ENCODE data around the gene ARHGAP32. TPM values are rescaled to one million over a fixed set of nuclear protein-coding genes. Genes with fewer than 3 reads are reported as not detected.
A peak's percentile ranks its signal among the peaks of the same experiment; 100 is the strongest.
"Not testable (repeated sequence)": the region's sequence is repeated elsewhere in the genome, so short reads cannot be mapped to it uniquely, and the experiment has no call there.

The ARHGAP32 gene
- polyA plus RNA-seq, 12 donors = 10.5 to 26.3 (median 13.5) TPM; not detected in 1

DNA sequence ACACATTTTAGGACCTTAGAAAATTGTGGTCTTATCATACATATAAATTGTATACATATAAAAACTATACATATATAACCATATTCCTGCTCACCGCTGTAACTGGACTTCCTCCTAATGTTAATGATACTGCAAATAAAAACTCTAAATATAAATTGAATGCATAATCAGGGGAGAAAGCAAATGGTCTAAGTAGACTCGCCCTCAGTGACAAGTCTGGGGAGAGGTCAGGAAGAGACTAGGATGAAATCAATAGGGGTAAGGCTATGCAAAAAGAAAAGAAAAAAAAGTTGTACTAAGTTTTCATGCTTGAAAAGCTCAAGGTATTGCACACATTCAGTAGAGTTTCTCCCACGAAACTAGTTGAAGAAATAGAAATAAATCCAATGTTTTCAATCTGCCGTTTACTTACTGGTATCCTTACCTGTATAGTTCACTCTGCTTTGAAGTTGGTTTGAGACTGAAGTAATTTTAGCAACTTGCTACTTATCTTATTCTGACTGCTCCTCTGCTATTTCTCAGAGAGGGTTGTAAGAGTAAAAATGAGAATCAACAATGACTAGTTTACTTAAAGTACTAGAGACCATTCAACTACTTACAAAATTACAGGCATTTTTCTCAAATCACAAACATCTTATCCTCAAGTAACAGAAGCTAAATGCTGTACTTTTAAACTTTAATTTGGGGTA lies 12.2 kb upstream of the ARHGAP32 start:
- no peak for DNase-seq

DNA sequence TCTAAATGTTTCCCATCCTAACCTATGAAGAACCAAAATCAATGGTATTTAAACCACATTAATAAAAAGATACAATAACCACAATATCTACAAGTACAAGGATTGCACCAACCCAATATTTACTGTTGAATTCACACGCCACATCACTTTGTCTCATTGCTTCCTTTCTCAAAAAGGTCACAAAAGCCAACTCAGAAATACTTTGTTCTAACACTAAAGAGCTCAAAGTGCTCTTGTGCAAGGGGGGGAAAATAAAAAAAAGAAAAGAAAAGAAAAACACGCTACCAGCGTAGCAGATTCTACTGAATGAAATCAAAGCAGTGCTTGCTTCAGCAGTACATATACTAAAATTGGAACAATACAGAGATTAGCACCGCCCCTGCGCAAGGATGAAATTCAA lies 10.5 kb upstream of the ARHGAP32 start:
- DNase-seq = no peak

DNA sequence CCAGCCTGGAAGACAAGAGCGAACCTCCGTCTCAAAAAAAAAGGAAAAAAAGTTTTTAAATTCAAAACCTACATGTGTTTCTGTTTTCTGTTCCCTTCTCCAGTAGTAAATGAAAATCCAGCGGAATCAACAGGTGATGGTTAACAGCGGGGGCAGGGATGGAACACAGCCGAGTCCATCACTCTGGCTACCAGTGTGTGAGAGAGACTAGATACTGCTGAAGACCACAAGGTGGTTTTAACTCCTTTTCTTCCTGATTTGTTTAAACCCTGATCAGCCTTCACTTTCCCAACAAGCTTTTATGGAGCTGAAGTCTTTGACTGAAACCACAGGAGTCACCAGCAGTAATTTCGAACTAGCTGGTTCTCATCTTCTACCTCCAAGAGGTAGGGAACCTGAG lies 3.6 kb upstream of the ARHGAP32 start:
- DNase-seq = no peak

DNA sequence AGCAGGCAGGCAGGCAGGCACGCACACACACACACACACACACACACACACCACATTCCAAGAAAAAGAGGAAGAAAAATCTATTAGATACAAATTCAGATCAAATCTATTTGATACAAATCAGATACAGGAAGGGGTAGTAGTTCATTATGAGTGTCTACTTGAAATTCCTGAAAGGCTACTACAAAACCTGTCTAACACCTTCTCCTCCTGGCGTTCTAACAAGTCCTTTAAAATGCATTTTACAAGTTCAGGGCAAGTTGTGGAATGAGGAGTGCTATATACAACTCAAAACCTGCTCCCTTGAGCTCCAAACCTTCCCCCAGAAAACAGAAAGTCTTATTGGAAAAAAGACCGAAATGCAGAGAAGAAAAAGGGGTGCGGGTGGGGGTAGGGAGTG lies 476 bp downstream of the ARHGAP32 start:
- no peak for DNase-seq

DNA sequence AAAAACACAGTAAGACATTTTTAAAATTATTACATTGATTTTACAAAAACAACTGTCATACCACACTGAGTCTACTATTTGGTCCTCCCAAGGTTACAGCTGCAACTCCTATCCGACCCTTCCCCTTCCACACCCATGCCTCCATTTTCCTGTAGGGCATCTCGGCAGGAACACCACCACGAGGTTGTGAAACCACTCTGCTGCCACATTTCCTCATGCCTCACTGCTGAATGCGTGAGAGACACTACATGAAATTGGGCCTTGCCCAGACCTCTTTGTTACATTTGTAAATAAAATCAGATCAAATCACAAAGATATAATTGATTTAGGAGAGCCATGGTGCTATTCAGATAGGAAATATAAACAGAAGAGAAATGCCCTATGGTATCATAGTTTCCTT lies 2.0 kb downstream of the ARHGAP32 start:
- DNase-seq = no peak

DNA sequence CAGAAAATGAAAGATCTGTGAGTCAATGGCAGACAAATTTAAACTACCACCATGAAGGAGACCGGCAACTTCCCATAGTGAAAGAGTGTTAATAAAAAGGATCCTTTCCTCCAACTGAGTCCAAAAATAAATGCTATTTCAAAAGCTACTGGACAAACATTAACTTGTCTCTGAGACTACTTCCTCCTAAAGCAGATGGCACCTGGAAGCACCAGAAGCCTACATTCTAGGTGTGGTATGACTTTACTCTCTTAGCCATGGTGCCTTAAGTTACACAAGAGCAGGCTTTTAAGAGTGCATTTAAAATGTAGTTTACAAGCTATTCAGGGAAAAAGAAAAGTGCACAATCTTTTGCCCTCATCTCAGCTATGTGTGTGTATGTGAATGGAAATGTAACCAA lies 2.5 kb downstream of the ARHGAP32 start:
- no peak for DNase-seq

DNA sequence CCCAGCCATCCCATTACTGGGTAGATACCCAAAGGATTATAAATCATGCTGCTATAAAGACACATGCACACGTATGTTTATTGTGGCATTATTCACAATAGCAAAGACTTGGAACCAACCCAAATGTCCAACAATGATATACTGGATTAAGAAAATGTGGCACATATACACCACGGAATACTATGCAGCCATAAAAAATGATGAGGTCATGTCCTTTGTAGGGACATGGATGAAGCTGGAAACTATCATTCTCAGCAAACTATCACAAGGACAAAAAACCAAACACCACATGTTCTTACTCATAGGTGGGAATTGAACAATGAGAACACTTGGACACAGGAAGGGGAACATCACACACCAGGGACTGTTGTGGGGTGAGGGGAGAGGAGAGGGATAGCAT lies 7.0 kb downstream of the ARHGAP32 start:
- not testable (repeated sequence) for DNase-seq

DNA sequence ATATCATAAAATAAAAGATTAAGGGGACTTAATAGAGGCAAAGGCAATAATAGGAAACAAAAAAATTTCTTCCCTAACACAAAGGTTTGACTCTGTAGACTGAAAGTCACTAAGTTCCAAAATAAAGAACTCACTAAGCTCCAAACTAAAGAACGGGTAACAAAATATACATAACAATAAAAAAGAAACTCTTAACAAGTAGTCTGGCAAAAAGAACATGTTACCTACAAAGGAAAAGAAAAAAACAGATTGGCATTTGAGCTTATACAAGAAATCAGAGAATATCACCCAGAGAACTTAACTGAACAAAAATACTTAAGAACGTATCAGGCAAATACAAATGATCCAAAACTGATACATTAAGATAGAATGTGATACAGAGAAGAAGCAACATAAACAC lies 7.5 kb downstream of the ARHGAP32 start:
- no peak for DNase-seq

DNA sequence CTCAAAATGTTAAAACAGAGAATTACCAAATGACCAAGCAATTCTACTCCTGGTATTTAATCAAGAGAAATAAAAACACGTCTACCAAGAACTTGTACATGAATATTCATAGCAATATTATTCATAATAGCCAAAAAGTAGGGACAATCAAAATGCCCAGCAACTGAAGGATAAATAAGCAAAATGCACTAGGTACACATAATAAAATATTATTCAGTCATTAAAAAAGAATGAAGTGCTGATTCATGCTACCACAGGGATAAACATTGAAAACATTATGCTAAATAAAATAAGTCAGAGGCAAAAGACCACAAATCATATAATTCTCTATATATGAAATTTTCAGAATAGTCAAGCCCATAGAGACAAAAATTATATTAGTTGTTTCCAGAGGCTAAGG lies 24.8 kb downstream of the ARHGAP32 start:
- DNase-seq = no peak

DNA sequence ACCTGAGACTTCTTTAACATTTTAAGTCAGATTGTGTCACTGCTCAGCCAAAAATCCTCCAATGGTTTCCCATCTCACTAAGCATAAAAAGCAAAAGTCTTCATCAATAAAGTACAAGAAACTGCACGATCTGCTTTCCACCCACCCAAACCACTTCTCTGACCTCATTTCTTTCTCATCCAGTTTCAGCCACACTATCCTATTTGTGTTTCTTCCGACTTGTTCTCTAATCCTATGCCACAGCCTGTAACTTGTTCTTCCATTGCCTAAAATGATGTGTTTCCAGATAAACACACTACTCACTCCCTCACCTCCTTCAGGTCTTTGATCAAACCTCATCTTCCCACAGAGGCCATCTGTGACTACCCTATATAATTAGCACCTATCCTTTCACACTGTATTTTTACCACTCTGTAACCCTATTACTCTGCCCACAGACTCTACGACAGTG lies 28.4 kb downstream of the ARHGAP32 start:
- DNase-seq = no peak

DNA sequence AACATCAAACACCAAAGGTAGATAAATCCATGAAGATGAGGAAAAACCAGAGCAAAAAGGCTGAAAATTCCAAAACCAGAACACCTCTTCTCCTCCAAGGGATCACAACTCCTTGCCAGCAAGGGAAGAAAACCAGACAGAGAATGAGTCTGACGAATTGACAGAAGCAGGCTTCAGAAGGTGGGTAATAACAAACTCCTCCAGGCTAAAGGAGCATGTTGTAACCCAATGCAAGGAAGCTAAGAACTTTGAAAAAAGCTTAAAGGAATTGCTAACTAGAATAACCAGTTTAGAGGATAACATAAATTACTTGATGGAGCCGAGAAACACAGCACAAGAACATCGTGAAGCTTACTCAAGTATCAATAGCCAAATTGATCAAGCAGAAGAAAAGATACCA lies 35.0 kb downstream of the ARHGAP32 start:
- DNase-seq = not testable (repeated sequence)

DNA sequence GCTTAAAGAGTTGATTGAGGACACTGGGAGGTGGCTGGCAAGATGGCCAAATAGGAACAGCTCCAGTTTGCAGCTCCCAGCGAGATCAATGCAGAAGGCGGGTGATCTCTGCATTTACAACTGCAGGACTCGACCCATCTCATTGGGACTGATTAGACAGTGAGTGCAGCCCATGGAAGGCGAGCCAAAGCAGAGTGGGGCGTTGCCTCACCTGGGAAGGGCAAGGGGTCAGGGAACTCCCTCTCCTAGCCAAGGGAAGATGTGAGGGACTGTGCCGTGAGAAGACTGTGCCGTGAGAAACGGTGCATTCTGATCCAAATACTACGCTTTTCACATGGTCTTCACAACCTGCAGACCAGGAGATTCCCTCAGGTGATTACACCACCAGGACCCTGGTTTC lies 36.4 kb downstream of the ARHGAP32 start:
- DNase-seq = no peak

DNA sequence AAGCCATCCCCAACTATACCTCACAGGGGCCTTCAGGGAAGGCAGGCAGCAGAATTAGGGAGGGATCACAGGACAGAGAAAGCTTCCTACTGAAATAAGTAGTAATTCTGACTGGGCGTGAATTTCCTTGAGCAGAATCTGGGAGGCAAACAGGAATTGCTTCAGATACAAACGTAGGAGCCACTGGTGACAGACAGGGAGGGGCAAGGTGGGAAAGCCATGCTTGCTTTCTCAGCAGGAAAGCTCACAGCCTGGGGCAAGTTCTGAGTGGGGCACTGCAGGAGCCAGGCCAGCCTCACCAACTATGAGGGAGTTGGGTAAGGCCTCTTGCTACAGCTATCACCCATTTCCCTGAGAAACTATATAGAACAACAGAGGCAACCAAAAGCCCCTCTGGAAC lies 43.6 kb downstream of the ARHGAP32 start:
- DNase-seq = no peak

DNA sequence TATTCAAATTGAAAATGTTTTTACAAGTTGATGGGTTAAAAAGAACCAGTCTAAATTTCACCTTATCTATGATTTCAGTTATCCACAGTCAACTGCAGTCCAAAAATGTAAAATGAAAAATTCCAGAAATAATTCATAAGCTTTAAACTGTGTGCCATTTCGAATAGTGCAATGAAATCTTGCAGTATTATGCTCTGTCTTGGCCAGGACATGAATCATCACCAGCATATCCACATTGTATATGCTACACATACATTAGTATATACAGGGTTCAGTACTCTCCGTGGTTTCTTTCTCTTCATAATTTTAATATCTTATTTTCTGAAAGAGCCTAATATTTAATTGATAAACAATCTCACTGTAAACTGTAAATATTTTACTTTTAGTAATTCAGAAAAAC lies 45.9 kb downstream of the ARHGAP32 start:
- DNase-seq = no peak

DNA sequence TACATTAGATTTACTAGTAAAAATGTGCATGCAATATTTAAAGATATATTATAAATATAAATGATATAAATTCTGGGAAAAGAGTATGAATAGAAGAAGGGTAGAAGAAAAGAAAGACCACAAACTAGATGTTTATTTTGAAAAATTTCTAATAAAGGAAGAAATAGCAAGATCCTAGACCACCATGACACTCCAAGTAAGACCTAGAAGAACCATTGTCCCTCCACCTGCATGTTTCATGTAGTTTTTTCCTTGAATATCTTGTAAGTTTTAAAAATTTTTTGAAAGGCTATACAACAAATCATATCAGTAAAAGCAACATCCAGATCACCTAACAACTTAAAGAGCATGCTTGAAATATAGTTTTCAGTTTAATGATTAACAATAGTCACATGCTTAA lies 46.8 kb downstream of the ARHGAP32 start:
- no peak for DNase-seq

DNA sequence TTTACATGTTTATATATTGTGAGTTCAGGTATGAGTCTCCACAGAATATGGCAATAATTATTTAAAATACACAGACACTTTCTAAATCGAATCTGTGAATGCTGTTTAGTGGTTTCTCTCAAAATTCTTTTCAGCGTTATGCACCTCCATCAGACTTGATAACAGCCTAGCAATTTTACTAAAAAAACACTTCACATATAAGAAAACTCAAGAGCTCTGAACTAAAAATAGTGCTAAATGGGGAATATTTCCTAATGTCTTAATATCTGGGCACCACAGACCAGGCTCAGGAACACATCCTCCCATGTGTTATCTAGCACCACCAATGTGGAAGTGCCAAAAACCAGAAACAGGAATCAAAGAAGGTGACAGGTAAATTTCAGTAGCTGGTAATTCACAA lies 47.9 kb downstream of the ARHGAP32 start:
- no peak for DNase-seq

DNA sequence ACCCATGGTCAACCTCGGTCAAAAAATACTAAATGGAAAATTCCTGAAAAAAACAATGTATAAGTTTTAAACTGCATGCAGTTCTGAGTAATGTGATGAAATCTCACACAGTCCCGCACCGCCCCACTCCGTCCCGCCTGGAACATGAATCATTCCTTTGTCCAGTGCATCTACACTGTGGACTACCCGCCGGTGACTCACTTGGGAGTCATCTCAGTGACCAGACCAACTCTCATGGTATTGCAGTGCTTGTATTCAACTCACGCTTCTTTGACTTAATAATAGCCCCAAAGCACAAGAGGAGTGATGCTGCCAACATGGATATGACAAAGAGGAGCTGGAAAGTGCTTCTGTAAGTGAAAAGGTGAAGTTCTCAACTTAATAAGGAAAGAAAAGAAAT lies 48.8 kb downstream of the ARHGAP32 start:
- peak; percentile 25 for DNase-seq

DNA sequence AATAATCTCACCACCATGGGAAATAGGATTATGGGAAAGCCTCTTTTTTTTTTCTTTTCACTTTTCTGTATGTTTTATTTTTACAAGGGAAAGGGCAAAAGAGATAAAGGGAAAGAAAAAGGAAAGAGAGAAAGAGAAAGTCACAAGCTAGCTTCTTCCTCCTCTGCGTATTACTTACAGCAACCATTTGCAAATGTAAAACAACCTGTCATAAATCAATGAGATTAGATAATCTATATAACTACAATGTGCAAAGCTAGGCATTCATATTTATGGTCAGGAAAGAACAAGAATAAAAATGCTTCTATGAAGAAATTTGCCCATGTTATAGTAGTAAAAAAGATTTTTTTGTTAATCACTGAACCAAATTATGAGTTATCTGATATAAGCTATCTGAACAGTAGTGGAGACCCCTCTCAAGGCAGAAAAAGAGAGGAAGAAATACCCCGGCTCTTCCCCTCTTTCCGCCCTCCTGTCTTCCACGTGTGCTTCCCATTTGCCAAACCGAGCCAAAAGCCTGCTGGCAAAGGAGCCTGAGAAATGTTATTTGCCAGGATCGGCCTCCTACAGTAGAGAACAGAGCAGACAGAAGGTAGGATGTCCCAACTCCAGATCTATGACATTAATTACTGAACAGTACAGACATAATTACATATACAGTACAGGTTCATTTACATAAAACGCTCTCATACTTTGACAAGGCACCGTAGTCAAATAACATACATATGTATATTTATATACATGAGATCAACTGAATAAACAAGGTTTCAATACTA lies 50.2 kb downstream of the ARHGAP32 start:
- no peak for DNase-seq

DNA sequence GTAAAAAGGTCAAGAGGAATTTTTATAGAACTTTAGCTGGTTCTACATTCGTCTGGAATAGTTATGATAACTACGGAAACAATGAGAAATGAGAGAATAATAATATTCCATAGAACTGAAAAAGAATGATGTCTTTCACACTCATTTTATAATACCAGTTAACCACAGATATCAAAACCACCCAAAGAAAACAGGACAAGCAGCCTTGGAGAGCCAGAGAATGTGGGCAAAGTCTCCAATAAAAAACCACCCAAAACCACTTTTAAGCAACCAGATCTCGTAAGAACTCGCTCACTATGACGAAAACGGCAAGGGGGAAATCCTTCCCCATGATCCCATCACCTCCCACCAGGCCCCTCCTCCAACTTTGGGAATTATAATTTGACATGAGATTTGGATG lies 60.8 kb downstream of the ARHGAP32 start:
- DNase-seq = no peak

DNA sequence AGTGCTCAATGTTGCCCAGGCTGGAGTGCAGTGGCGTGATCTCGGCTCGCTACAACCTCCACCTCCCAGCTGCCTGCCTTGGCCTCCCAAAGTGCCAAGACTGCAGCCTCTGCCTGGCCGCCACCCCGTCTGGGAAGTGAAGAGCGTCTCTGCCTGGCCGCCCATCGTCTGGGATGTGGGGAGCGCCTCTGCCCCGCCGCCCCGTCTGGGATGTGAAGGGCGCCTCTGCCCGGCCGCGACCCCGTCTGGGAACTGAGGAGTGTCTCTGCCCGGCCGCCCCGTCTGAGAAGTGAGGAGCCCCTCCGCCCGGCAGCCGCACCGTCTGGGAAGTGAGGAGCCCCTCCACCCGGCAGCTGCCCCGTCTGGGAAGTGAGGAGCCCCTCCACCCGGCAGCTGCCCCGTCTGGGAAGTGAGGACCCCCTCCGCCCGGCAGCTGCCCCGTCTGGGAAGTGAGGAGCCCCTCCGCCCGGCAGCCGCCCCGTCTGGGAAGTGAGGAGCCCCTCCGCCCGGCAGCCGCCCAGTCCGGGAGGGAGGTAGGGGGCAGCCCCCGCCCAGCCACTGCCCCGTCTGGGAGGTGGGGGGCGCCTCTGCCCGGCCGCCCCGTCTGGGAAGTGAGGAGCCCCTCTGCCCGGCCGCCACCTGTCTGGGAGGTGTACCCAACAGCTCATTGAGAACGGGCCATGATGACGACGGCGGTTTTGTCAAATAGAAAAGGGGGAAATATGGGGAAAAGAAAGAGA lies 63.1 kb downstream of the ARHGAP32 start:
- not testable (repeated sequence) for DNase-seq

DNA sequence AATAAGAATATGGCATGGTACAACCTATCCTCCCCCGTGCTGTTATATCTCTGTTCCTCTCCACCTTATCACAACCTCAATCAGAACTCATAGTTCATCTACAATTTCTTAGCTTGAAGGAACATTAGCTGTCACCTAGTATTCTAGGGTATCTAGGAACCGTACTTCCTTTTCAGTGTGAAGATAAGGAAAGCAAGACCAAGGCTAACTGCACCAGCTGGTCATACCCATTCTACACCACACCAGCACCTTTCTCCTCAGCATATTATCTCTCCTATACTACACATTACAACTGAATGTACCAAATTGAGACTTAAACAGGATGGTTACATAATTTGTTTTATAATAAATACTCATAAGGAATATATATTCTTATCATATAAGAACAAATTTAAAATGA lies 73.1 kb downstream of the ARHGAP32 start:
- no peak for DNase-seq

DNA sequence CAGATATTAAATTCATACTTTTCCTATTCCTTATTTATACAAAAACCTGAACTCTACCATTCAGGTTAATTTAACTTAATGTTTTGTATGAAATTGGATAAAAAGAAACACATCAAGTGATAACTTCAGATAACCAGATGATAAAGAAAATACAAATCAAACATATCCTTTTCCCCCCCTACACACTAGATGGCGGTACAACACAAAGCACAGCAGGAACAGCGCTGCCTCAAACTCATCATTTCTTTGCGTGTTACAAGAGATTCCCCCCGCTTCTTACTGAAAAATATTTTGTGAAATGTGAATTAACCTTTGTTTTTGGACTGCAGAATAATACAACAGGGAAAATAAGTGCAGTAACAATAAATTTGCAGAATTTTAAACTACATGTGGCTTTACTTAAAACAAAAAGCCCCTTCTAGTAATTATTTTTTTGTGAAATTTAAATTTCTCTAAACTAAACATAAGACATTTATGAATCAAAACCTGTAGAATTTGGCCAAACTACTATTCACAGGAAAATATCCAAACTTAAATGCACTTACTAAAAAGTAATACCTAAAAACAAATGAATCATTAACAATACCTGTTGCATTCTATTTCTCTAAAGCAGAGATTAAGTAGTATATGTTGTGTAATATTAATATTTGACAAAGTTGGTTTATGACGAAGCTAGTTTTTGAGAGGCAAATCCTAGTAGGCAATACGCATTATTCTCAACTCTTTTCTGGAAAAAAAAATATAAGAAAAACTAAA lies 74.4 kb downstream of the ARHGAP32 start:
- DNase-seq = peak; percentile 69

Measured in muscle of arm (tissue), 12 donors.